GM12874 (cell line): Measurements from ENCODE around the gene UMAD1.

Experiments
- TF ChIP-seq, protein P1 (sequence below): IDR thresholded peaks from 2 replicates; pipeline ENCODE4 v1.5.1; 2011; ENCODE audit warnings: low read depth, mild to moderate bottlenecking, control low read depth, low read length, moderate library complexity; ENCODE audit not compliant: insufficient read depth

UMAD1 gene

DNA sequence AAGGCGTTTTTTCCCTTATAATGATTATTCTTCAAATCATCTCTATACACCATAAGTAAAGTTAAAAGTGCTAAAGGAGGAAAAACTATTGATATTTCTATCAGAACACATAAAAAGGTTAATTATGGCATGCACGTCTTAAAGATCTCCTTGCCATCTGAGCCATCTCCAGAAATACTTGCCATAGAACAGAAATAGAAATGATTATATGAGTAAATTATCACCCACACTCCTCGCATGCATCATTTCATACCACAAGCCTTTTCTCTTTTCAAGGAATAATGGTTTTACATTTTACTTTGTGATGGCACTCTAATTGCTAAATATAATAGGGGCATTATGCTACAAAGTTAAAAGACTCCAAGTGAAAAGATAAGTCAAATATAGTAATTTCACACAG, 272.4 kb downstream of the UMAD1 start:
- TF ChIP-seq, protein P1, sequence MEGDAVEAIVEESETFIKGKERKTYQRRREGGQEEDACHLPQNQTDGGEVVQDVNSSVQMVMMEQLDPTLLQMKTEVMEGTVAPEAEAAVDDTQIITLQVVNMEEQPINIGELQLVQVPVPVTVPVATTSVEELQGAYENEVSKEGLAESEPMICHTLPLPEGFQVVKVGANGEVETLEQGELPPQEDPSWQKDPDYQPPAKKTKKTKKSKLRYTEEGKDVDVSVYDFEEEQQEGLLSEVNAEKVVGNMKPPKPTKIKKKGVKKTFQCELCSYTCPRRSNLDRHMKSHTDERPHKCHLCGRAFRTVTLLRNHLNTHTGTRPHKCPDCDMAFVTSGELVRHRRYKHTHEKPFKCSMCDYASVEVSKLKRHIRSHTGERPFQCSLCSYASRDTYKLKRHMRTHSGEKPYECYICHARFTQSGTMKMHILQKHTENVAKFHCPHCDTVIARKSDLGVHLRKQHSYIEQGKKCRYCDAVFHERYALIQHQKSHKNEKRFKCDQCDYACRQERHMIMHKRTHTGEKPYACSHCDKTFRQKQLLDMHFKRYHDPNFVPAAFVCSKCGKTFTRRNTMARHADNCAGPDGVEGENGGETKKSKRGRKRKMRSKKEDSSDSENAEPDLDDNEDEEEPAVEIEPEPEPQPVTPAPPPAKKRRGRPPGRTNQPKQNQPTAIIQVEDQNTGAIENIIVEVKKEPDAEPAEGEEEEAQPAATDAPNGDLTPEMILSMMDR: no peak

DNA sequence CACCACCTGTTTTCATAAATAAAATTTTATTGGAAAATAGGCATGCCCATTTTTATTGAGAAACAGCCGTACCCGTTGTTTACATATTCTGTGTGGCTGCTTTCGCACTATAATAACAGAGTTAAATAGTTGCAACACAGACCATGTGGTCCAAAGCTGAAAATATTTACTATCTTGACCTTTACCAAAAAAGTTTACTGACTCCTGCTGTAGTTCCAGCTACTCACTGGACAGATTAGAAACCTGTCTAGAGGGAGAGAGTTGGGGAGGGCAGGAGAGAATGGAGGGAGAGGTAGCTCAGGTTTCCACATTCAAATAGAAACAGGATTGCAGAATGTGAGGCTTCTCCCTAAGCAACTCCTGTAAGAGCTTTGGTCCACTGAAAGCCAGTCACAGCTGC, 273.0 kb downstream of the UMAD1 start:
- TF ChIP-seq, protein P1: no peak

DNA sequence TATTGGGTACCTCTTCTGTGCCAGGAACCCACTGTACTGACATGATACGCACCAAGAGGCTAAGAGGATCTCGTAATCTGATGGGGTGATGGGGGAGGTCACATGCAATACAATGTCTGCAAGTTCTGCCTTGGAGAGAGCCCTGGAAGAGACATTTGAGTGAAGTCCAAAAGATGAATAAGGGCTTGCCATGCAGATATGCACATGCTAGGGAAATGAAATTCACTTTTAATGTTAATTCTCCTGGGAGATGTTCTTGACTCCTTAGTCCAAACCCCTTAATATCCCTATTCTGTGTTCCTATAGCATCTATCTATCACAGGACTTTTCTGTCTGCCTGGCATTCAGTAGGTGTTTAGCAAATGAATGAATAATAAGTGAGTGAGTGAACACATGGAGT, 274.0 kb downstream of the UMAD1 start:
- TF ChIP-seq, protein P1: no peak

DNA sequence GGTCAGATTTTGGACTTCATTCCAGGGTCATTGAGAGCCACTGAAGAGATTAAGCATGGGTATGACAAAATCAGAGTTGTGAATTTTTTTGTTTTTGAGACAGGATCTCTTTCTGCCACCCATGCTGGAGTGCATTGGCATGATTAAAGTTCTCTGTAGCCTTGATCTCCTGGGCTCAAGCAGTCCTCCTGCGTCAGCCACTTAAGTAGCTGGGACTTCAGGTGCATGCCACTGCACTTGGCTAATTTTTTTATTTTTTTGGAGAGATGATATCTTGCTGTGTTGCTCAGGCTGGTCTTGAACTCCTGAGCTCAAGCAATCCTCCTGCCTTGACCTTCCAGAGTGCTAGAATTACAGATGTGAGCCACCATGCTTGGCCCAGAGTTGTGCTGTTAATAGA, 275.5 kb downstream of the UMAD1 start:
- TF ChIP-seq, protein P1: no peak

DNA sequence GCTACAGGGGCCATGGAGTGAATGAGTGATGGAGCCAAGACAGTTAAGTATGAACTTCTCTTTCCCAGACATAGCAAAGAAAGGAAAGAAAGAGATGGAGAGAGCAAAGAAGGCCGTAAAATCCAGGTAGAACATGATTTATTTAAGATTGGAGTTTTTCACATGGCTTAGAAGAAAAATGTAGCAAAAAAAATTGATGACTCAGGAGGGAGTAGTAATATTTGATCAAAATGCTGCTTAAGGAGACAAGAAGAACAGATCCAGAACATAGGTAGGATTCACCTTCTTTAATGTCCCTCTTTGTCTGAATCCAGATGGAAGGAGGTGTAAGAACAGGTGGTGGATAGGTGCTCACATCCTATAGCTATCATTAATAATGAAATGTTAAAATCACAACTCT, 277.0 kb downstream of the UMAD1 start:
- TF ChIP-seq, protein P1: no peak

DNA sequence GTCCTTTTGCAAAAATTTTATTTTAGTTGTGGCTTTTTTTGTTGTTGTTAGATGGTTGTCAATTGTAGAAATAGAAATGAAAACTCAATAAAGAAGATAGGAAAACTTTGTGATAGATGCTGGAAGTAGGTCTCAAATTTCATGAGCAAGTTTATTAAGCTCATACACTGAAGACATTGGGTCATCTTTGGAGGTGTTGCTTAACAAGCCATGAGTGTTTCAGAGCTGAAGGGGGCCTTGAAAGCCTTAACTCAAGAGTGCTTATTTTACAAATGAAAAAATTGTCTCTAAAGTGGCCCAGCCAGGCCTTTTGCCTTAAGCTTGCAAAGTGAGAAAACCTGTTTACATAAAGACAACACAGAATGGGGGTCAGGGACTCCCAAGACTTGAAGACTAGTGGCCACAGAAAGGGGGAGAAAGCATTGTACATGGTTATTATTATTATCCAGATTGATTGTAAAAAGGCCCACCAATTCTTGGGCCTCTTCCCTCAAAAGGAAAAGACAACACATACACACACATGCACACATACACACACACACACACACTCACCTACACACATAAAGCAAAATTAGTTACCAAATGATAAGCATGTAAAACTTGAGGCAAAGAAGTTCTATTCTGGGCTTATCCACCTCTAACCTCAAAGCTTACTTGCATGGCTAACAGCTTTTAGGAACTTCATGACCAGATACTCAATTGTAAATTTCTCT, 278.3 kb downstream of the UMAD1 start:
- TF ChIP-seq, protein P1: no peak

DNA sequence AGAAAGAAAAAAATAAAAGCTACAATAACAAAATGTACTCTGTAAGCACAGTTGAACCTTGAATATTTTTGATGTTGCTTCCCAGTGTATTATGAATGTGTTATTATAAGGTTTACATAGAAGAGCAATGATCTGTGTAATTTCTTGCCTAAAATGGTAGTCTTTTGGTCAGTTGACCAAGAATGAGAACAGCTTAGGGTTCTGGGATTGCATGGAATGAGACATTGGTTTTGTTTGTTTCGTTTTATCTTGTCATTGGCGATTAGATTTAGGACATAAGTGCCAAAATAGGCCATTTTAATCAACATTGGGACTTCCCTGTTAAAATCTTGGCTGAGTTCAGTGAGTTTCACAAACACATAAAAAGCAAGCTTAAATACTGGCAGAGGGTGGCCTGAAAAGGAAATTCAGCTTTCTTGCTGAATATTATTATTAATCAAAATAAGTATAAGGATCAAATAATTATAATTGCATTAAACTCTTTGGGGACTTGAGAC, 278.9 kb downstream of the UMAD1 start:
- TF ChIP-seq, protein P1: no peak

DNA sequence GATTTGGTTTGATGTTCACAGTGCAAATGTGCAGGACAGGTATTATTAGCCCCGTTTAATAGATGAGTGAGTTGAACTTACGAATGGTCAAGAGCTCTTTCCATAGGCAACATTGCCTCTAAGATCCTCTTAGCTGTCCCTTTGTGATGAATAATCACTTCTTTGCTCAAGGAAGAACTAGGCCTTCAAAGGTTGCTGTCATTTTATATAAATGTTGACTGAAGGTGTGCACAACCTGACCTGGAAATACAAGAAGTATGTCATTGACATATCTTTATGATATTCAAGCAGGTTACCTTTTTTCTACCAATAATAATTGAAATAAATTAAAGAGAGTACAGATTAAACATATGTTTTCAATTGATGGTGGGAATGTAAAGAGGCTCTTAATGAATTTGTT, 279.5 kb downstream of the UMAD1 start:
- TF ChIP-seq, protein P1: no peak
